ENCODE results near the gene SH2D2A.

SH2D2A gene

GRCh38 chr1:156756355-156756754 lies 60.3 kb downstream of the SH2D2A start:
- in situ Hi-C loops (cut with MboI; ENCODE audit: low pct_unique_long_range_greater_than_20kb, low sequenced_read_pairs) = no loop called here
- DNase-seq = no peak
